ENCODE measurements around the gene AGAP4. TPM values are rescaled to one million over a fixed set of nuclear protein-coding genes. Genes with fewer than 3 reads are reported as not detected.

Gene AGAP4
- total RNA-seq, 1 experiment from 2014 or later, result 15.9 TPM

Other genes starting within 250 kb of the AGAP4 start
- gene ZFAND4, start 174.7 kb downstream of the AGAP4 start, total RNA-seq (2014; rRNA removed; shearing (Covaris generic)), result 15.1 and 22.8 TPM in 2 replicates
- 21.6 and 24.0 TPM in 2 replicates for gene WASHC2C, start 120.2 kb downstream of the AGAP4 start, total RNA-seq (2014; rRNA removed; shearing (Covaris generic))
- gene TIMM23, start 125.0 kb upstream of the AGAP4 start, total RNA-seq (2014; rRNA removed; shearing (Covaris generic)), result 163 and 170 TPM in 2 replicates
- gene NCOA4, start 183.1 kb upstream of the AGAP4 start, total RNA-seq (2014; rRNA removed; shearing (Covaris generic)), result 236 and 245 TPM in 2 replicates
- gene MSMB, start 198.8 kb upstream of the AGAP4 start, total RNA-seq (2014; rRNA removed; shearing (Covaris generic)), result not detected in 2 replicates

All from SJSA1 (cell line).